DOHH2 (cell line): Measurements from ENCODE around the gene MYO5C.

Experiments used
- CTCF ChIP-seq: fragments of 200-600 bp; sonication (generic); IDR thresholded peaks from one replicate; pipeline ENCODE4 v1.5.1; 2014; ENCODE audit warnings: antibody characterized with exemption, mild to moderate bottlenecking, low read depth, low read length; ENCODE audit not compliant: poor library complexity, severe bottlenecking
- EZH2phosphoT487 ChIP-seq: fragments of 200-600 bp; sonication (generic); IDR thresholded peaks from 2 replicates; pipeline ENCODE4 v1.6.1; 2017; ENCODE audit warnings: borderline replicate concordance, mild to moderate bottlenecking, antibody characterized with exemption, low read length, moderate library complexity, mixed read lengths

GRCh38 chr15:52290329-52290728 is 5.3 kb downstream of the MYO5C start:
- TF ChIP-seq CTCF (no peak), EZH2phosphoT487 (no peak)
